ENCODE results near the gene FRRS1L.

FRRS1L gene

DNA sequence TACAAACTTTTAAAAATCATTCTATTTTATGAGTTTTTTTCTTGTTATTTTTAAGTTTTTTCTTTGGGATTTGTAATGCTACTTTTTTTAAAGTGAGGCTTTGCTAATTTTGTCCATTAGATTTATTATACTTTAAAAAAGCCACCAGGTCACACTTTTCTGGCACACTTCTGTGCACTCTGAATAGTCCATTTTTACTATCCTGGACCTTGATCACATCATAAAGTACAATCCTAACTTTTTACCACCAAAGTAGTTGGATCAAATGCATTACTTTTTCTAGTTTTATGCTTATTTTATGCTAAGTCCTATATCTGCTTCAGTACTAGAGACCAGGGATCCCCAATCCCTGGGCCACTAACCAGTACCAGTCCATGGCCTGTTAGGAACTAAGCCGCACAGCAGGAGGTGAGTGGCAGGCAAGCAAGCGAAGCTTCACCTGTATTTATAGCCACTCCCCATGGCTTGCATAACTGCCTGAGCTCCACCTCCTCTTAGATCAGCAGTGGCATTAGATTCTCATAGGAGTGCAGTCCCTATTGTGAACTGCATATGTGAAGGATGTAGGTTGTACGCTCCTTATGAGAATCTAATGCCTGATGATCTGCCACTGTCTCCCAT lies 16.0 kb downstream of the FRRS1L start:
- Histone ChIP-seq H3K27ac (no peak overlapping the region), H3K4me3 (no peak overlapping the region)
- DNase-seq (ENCODE audit: low spot score): no peak
- TF ChIP-seq CTCF (IDR thresholded peaks at IDR 0.05): no peak

GRCh38 chr9:109149722-109150121 lies 17.3 kb downstream of the FRRS1L start:
- no peak for DNase-seq (ENCODE audit: low spot score)
- H3K27ac ChIP-seq: no peak overlapping the region
- no peak for TF ChIP-seq CTCF (IDR thresholded peaks at IDR 0.05)
- no peak overlapping the region for H3K4me3 ChIP-seq

GRCh38 chr9:109149089-109149488 lies 18.0 kb downstream of the FRRS1L start:
- TF ChIP-seq CTCF (IDR thresholded peaks at IDR 0.05): no peak
- H3K4me3 ChIP-seq: no peak overlapping the region
- no peak overlapping the region for H3K27ac ChIP-seq
- DNase-seq (ENCODE audit: low spot score): no peak

DNA sequence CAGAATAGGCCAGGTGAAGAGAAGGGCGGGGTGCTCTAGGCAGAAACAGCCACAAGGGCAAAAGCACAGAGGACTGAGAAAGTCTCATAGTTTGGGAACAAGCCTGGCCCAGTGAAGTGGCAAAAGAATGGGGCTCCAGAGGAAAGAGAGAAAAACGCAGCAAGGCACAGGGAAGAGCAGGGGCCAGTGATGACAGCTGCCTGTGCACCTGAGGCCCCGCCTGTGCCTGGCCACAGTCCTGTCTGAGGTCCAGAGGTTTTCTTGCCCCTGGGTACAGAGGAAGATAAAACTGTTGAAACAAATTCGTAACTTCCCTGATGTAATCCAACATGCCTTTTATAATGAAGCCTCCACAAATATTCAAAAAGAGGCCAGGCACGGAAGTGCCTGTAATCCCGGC lies 22.0 kb downstream of the FRRS1L start:
- H3K27ac ChIP-seq: no peak overlapping the region
- DNase-seq (ENCODE audit: low spot score): no peak
- H3K4me3 ChIP-seq: no peak overlapping the region
- no peak for TF ChIP-seq CTCF (IDR thresholded peaks at IDR 0.05)

DNA sequence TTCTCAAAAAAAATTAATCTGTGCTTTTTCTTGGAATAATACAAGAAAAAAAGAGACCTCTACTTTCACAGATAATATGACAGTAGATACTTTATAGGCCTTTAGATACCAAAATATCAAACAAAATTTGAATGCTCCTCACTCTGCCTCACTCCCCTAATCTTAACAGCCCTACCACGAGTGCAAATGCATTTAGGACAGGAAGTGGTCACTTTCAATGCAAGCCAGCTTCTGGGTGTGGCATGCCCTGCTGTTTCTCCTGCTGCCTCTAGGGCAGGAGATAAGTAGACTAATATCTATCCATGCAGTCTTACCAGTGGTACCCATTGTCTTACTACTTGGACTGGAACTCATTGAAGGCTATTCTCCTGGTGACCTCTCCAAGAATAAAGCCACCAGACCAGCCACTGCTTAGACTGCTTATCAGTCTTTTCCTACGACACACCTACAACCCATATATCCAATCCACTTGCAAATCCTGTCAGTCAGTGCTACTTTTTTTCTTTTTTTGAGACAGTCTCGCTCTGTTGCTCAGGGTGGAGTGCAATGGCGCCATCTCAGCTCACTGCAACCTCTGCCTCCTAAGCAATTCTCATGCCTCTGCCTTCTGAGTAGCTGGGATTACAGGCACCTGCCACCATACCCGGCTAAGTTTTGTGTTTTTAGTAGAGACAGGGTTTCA lies 23.0 kb downstream of the FRRS1L start:
- Histone ChIP-seq H3K27ac (no peak overlapping the region), H3K4me3 (no peak overlapping the region)
- no peak for DNase-seq (ENCODE audit: low spot score)
- TF ChIP-seq CTCF (IDR thresholded peaks at IDR 0.05): no peak

DNA sequence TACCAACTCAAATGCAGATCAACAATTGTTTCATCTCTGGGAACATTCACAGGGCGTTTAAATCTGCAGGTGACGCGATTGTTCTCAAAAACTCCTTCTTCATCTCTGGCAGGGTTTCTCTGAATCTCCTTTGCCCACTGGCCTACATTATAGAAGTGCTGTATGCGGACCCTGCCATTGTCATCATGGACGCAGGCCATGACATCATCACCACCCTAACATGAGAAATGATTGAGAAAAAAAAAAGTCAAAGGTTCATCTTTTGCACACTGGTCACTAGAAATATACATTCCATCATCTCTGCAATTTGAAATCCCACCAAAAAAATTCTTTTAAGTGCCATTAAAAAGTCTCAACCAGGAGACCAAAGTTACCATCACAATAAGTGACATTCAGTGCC lies 25.7 kb downstream of the FRRS1L start:
- Histone ChIP-seq H3K27ac (no peak overlapping the region), H3K4me3 (no peak overlapping the region)
- no peak for DNase-seq (ENCODE audit: low spot score)
- TF ChIP-seq CTCF (IDR thresholded peaks at IDR 0.05): no peak

GRCh38 chr9:109139851-109140250 lies 27.2 kb downstream of the FRRS1L start:
- DNase-seq (ENCODE audit: low spot score): no peak
- no peak for TF ChIP-seq CTCF (IDR thresholded peaks at IDR 0.05)
- H3K27ac ChIP-seq: no peak overlapping the region
- H3K4me3 ChIP-seq: no peak overlapping the region

All from coronary artery (tissue), 2 donors.